Measurements from ENCODE around the gene LGI4.

Gene LGI4

DNA sequence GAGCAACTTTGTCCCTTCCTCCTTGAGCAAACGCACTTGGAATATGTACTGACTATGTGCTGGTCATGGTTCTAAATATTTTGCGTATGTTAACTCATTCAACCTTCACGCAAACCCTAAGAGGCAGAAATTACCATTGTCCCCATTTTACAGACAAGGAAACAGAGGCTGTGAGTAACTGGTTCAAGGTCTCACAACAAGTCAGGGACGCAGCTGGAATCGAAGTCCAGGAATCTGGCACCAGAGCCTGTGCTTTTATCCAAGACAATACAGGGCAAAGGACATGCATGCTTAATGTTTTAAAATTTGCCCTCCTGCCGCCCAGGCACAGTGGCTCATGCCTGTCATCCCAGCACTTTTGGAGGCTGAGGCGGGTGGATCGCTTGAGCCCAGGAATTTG lies 24.7 kb upstream of the LGI4 start:
- Histone ChIP-seq H3K27ac (replicated peaks) (no peak overlapping the region), H3K27me3 (ENCODE audit: insufficient read depth, poor library complexity, severe bottlenecking) (no peaks in the 10 kb centered on the region), H3K4me3 (replicated peaks; ENCODE audit: insufficient read depth, low read length) (no peak overlapping the region)
- TF ChIP-seq POLR2AphosphoS5 (IDR thresholded peaks at IDR 0.05; ENCODE audit: low read depth): no peak
- no peak for TF ChIP-seq SPI1 (IDR thresholded peaks at IDR 0.05; ENCODE audit: borderline replicate concordance, low read depth)
- TF ChIP-seq, protein P1, sequence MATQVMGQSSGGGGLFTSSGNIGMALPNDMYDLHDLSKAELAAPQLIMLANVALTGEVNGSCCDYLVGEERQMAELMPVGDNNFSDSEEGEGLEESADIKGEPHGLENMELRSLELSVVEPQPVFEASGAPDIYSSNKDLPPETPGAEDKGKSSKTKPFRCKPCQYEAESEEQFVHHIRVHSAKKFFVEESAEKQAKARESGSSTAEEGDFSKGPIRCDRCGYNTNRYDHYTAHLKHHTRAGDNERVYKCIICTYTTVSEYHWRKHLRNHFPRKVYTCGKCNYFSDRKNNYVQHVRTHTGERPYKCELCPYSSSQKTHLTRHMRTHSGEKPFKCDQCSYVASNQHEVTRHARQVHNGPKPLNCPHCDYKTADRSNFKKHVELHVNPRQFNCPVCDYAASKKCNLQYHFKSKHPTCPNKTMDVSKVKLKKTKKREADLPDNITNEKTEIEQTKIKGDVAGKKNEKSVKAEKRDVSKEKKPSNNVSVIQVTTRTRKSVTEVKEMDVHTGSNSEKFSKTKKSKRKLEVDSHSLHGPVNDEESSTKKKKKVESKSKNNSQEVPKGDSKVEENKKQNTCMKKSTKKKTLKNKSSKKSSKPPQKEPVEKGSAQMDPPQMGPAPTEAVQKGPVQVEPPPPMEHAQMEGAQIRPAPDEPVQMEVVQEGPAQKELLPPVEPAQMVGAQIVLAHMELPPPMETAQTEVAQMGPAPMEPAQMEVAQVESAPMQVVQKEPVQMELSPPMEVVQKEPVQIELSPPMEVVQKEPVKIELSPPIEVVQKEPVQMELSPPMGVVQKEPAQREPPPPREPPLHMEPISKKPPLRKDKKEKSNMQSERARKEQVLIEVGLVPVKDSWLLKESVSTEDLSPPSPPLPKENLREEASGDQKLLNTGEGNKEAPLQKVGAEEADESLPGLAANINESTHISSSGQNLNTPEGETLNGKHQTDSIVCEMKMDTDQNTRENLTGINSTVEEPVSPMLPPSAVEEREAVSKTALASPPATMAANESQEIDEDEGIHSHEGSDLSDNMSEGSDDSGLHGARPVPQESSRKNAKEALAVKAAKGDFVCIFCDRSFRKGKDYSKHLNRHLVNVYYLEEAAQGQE (IDR thresholded peaks at IDR 0.05; ENCODE audit: insufficient replicate concordance, low read depth): no peak
- TF ChIP-seq, protein P2, sequence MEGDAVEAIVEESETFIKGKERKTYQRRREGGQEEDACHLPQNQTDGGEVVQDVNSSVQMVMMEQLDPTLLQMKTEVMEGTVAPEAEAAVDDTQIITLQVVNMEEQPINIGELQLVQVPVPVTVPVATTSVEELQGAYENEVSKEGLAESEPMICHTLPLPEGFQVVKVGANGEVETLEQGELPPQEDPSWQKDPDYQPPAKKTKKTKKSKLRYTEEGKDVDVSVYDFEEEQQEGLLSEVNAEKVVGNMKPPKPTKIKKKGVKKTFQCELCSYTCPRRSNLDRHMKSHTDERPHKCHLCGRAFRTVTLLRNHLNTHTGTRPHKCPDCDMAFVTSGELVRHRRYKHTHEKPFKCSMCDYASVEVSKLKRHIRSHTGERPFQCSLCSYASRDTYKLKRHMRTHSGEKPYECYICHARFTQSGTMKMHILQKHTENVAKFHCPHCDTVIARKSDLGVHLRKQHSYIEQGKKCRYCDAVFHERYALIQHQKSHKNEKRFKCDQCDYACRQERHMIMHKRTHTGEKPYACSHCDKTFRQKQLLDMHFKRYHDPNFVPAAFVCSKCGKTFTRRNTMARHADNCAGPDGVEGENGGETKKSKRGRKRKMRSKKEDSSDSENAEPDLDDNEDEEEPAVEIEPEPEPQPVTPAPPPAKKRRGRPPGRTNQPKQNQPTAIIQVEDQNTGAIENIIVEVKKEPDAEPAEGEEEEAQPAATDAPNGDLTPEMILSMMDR (IDR thresholded peaks at IDR 0.05; ENCODE audit: insufficient read depth, low read length): no peak
- TF ChIP-seq GABPA (IDR thresholded peaks at IDR 0.05; ENCODE audit: low read depth): no peak
- DNase-seq (ENCODE audit: low read depth in 1 of 2, low spot score in 1 of 2): no peak

DNA sequence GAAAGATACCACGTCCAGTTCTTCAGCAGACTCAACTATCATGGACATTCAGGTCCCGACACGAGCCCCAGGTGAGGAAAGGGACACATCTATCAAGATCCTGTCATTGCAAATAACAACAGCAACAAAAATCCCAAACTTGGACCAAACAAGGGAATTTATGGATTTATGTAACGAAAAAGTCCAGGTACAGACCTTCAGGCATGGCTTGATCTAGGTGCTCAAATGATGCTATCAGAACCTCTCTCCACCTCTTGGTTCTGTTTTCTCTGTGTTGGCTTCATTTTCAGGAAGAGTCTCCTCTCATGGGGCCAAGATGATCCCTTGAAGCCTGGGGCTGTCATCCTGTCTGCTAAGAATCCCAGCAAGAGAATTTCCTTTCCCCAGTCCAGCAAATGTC lies 22.6 kb upstream of the LGI4 start:
- no peak for TF ChIP-seq SPI1 (IDR thresholded peaks at IDR 0.05; ENCODE audit: borderline replicate concordance, low read depth)
- TF ChIP-seq, protein P2 (IDR thresholded peaks at IDR 0.05; ENCODE audit: insufficient read depth, low read length): no peak
- TF ChIP-seq POLR2AphosphoS5 (IDR thresholded peaks at IDR 0.05; ENCODE audit: low read depth): no peak
- no peak for TF ChIP-seq GABPA (IDR thresholded peaks at IDR 0.05; ENCODE audit: low read depth)
- TF ChIP-seq, protein P1 (IDR thresholded peaks at IDR 0.05; ENCODE audit: insufficient replicate concordance, low read depth): no peak
- Histone ChIP-seq H3K27ac (replicated peaks) (no peak overlapping the region), H3K4me3 (replicated peaks; ENCODE audit: insufficient read depth, low read length) (no peak overlapping the region), H3K27me3 (ENCODE audit: insufficient read depth, poor library complexity, severe bottlenecking) (no peaks in the 10 kb centered on the region)
- no peak for DNase-seq (ENCODE audit: low read depth in 1 of 2, low spot score in 1 of 2)

DNA sequence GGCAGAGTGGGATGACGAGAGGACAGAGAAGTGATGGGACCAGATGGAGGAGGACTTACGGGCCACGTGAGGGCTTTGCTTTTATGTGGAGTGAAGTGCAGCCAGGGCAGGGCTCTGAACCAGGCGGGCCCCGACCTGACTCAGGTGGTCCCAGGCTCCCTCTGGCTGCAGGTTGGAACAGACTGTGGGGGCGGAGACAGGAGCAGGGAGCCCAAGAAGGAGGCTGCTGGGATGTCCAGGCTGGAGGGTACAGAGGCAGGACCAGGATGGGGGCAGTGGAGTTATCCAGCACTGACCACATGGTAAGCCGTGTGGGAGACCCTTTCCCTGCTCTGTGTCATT lies 21.8 kb upstream of the LGI4 start:
- Histone ChIP-seq H3K4me3 (replicated peaks; ENCODE audit: insufficient read depth, low read length) (no peak overlapping the region), H3K27ac (replicated peaks) (no peak overlapping the region), H3K27me3 (ENCODE audit: insufficient read depth, poor library complexity, severe bottlenecking) (no peaks in the 10 kb centered on the region)
- no peak for DNase-seq (ENCODE audit: low read depth in 1 of 2, low spot score in 1 of 2)
- TF ChIP-seq, protein P2 (IDR thresholded peaks at IDR 0.05; ENCODE audit: insufficient read depth, low read length): no peak
- TF ChIP-seq GABPA (IDR thresholded peaks at IDR 0.05; ENCODE audit: low read depth) (no peak), POLR2AphosphoS5 (IDR thresholded peaks at IDR 0.05; ENCODE audit: low read depth) (no peak), SPI1 (IDR thresholded peaks at IDR 0.05; ENCODE audit: borderline replicate concordance, low read depth) (no peak)
- TF ChIP-seq, protein P1 (IDR thresholded peaks at IDR 0.05; ENCODE audit: insufficient replicate concordance, low read depth): no peak
